ENCODE results near the gene NUCKS1. TPM values are rescaled to one million over a fixed set of nuclear protein-coding genes. Genes with fewer than 3 reads are reported as not detected.

The NUCKS1 gene
- polyA plus RNA-seq, 1 of the 3 experiments (the other 2 are of a cell fraction) = 25.4 TPM

DNA sequence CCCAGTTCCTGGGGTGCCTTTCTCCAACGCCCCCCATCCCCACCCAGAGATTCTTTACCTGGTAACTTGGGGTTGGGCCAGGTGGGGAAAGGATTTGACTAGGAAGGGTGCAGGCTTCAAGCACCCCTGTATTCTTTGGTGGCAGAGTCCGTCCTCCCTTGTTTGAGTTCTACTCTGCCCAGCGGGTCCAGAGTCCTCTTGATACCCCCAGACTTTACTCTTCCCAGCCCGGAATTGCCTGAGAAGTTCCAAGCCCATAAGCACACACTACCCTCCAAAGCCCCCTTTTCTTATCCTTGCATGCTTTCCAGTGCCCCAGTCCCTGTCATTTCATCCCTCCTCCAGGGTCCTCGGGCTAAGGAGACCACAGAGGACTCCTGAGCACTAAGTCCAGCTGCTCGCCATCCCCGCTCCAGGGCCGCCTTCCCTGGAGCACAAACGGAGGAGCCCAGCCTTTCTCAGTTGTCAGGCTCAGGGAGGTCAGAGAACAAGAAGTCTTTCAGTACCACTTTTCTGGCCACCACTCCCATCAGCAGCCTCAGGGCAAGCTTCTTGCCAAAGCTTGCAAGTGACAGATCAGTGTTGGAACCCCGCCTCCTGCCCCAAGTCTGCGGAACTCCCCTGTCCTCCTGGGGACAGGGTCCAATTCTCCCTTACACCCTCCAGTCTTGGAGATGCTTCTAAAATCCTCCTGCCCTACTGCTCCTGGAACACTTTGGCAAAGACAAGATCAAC, 81.9 kb downstream of the NUCKS1 start:
- Histone ChIP-seq H3K27ac (ENCODE audit: low read depth in 2 of 2, low read length in 1 of 2) (no peak overlapping the region), H3K27me3 (ENCODE audit: insufficient read depth) (no peaks in the 10 kb centered on the region), H2AFZ (ENCODE audit: low read depth) (no peak overlapping the region), H3K4me3 (ENCODE audit: low read depth in 2 of 2, low read length in 1 of 2) (no peak overlapping the region), H3K9me2 (no peaks in the 10 kb centered on the region), H3K79me2 (ENCODE audit: insufficient read depth) (peaks cover 11% of the 10 kb centered on the region), H3K4me2 (no peak overlapping the region), H3K9ac (no peak overlapping the region), H3K9me3 (no peaks in the 10 kb centered on the region), H4K20me1 (ENCODE audit: insufficient read depth) (no peaks in the 10 kb centered on the region), H3F3A (replicated peaks; ENCODE audit: insufficient read depth) (no peaks in the 10 kb centered on the region), H3K4me1 (ENCODE audit: control insufficient read depth in 1 of 2, insufficient read depth in 2 of 2, low read depth in 1 of 2, low read length in 1 of 2) (peaks cover 0 to 16% of the 10 kb centered on the region in 2 experiments; a peak in 1 of 4 replicates), H3K36me3 (replicated peaks in 1 of 2; ENCODE audit: control insufficient read depth in 1 of 2, insufficient read depth in 2 of 2, low read length in 1 of 2) (no peaks in the 10 kb centered on the region)
- TF ChIP-seq, protein P1, sequence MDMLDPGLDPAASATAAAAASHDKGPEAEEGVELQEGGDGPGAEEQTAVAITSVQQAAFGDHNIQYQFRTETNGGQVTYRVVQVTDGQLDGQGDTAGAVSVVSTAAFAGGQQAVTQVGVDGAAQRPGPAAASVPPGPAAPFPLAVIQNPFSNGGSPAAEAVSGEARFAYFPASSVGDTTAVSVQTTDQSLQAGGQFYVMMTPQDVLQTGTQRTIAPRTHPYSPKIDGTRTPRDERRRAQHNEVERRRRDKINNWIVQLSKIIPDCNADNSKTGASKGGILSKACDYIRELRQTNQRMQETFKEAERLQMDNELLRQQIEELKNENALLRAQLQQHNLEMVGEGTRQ (IDR thresholded peaks at IDR 0.05; ENCODE audit: borderline replicate concordance, low read depth, low read length) = no peak
- TF ChIP-seq NFIC (IDR thresholded peaks at IDR 0.05; ENCODE audit: borderline replicate concordance) = no peak
- TF ChIP-seq RXRA (IDR thresholded peaks at IDR 0.05; ENCODE audit: borderline replicate concordance, low read depth) = no peak
- POLR2A ChIA-PET = no interaction called here
- WGBS (ENCODE audit: low lambda C conversion rate) = 92% methylated on average over 9 of the region's 11 CpGs
- no peak for DNase-seq
- CTCF ChIA-PET = interaction anchor here (0.6 to 18.5 kb wide), 6 partner anchors 8 to 122 kb away, joined by 3 to 367 read pairs (median 4); partner anchors contain the start of gene SLC45A3

DNA sequence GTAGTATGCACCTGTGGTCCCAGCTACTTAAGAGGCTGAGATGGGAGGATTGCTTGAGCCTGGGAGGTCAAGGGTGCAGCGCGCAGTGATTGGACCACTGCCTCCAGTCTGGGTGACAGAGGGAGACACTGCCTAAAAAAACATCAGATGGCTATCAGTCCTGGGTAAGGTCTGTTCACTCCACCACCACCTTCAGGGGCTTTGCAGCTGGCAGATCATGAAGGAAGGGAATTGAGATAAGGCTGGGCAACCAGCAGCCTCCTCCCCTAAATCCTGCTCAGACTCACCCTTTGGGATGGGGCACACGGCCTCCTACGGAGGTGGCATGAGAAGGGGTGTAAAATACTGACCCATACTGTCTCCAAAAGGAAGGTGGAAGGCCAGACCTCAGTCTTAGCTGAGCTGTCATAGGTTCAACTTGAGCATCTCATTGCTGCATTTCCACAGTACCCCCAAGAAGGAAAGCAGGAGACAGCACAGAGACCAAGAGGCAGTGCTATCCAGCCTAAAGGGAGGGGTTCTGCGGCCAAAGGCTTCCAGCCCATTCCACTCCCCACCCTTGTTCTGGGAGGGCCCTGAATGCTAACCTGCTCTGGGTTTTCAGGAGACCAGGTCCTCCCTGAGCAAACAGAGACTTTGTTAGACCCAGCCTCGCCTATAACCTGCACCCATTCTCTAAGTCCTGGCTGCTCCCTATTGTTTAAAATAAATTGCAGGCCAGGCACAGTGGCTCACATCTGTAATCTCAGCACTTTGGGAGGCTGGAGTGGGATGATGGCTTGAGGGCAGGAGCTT, 83.4 kb downstream of the NUCKS1 start:
- WGBS (ENCODE audit: low lambda C conversion rate) = 92% methylated on average over 5 of the region's 6 CpGs
- no peak for TF ChIP-seq RXRA (IDR thresholded peaks at IDR 0.05; ENCODE audit: borderline replicate concordance, low read depth)
- no peak for TF ChIP-seq EP300 (IDR thresholded peaks at IDR 0.05; ENCODE audit: borderline replicate concordance in 1 of 2, low read depth in 1 of 2, low read length in 1 of 2)
- no peak for TF ChIP-seq EZH2phosphoT487 (IDR thresholded peaks at IDR 0.05; ENCODE audit: borderline replicate concordance, low read depth)
- no peak for TF ChIP-seq POLR2AphosphoS5 (IDR thresholded peaks at IDR 0.05; ENCODE audit: low read depth, low read length)
- TF ChIP-seq GATA2 (CRISPR knock-in tag; IDR thresholded peaks at IDR 0.05) = no peak; the same call in 1 of the 2 replicates
- TF ChIP-seq, protein P2, sequence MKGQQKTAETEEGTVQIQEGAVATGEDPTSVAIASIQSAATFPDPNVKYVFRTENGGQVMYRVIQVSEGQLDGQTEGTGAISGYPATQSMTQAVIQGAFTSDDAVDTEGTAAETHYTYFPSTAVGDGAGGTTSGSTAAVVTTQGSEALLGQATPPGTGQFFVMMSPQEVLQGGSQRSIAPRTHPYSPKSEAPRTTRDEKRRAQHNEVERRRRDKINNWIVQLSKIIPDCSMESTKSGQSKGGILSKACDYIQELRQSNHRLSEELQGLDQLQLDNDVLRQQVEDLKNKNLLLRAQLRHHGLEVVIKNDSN (IDR thresholded peaks at IDR 0.05; ENCODE audit: borderline replicate concordance, low read depth) = no peak
- TF ChIP-seq NFIC (IDR thresholded peaks at IDR 0.05; ENCODE audit: borderline replicate concordance) = no peak
- no peak for TF ChIP-seq CHD2 (IDR thresholded peaks at IDR 0.05; ENCODE audit: low read length, partially characterized antibody)
- TF ChIP-seq, protein P3, sequence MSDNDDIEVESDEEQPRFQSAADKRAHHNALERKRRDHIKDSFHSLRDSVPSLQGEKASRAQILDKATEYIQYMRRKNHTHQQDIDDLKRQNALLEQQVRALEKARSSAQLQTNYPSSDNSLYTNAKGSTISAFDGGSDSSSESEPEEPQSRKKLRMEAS (IDR thresholded peaks at IDR 0.05; ENCODE audit: low read depth) = no peak
- TF ChIP-seq, protein P4, sequence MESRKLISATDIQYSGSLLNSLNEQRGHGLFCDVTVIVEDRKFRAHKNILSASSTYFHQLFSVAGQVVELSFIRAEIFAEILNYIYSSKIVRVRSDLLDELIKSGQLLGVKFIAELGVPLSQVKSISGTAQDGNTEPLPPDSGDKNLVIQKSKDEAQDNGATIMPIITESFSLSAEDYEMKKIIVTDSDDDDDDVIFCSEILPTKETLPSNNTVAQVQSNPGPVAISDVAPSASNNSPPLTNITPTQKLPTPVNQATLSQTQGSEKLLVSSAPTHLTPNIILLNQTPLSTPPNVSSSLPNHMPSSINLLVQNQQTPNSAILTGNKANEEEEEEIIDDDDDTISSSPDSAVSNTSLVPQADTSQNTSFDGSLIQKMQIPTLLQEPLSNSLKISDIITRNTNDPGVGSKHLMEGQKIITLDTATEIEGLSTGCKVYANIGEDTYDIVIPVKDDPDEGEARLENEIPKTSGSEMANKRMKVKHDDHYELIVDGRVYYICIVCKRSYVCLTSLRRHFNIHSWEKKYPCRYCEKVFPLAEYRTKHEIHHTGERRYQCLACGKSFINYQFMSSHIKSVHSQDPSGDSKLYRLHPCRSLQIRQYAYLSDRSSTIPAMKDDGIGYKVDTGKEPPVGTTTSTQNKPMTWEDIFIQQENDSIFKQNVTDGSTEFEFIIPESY (IDR thresholded peaks at IDR 0.05; ENCODE audit: borderline replicate concordance, low read depth) = no peak
- no peak for TF ChIP-seq YY1 (IDR thresholded peaks at IDR 0.05; ENCODE audit: low read depth)
- no peak for TF ChIP-seq NRF1 (IDR thresholded peaks at IDR 0.05; ENCODE audit: low read depth, low read length)
- TF ChIP-seq RFX5 (IDR thresholded peaks at IDR 0.05; ENCODE audit: low read length) = no peak
- Histone ChIP-seq H3K36me3 (replicated peaks in 1 of 2; ENCODE audit: control insufficient read depth in 1 of 2, insufficient read depth in 2 of 2, low read length in 1 of 2) (no peaks in the 10 kb centered on the region), H3K27ac (ENCODE audit: low read depth in 2 of 2, low read length in 1 of 2) (no peak overlapping the region), H3K4me2 (no peak overlapping the region), H3K9me2 (no peaks in the 10 kb centered on the region), H2AFZ (ENCODE audit: low read depth) (no peak overlapping the region), H3F3A (replicated peaks; ENCODE audit: insufficient read depth) (no peaks in the 10 kb centered on the region), H3K4me1 (ENCODE audit: control insufficient read depth in 1 of 2, insufficient read depth in 2 of 2, low read depth in 1 of 2, low read length in 1 of 2) (peaks cover 0 to 16% of the 10 kb centered on the region in 2 experiments; a peak in 1 of 4 replicates), H3K4me3 (ENCODE audit: low read depth in 2 of 2, low read length in 1 of 2) (no peak overlapping the region), H3K9ac (no peak overlapping the region), H3K9me3 (no peaks in the 10 kb centered on the region), H3K79me2 (ENCODE audit: insufficient read depth) (peaks cover 11% of the 10 kb centered on the region), H3K27me3 (ENCODE audit: insufficient read depth) (no peaks in the 10 kb centered on the region), H4K20me1 (ENCODE audit: insufficient read depth) (no peaks in the 10 kb centered on the region)
- CTCF ChIA-PET = interaction anchor here (0.9 to 18.5 kb wide), 9 partner anchors 6 to 181 kb away, joined by 3 to 367 read pairs (median 3); no protein-coding TSS in a partner anchor
- DNase-seq = peak; percentile 50
- POLR2A ChIA-PET = no interaction called here
